ENCODE measurements around the gene LPCAT4.

GRCh38 chr15:34342737-34343575 lies 24.0 kb downstream of the LPCAT4 start, which contains the start of the genes NOP10 and NUTM1:
- peak; percentile 92 for TF ChIP-seq CTCF (IDR thresholded peaks at IDR 0.05; ENCODE audit: low read depth, low read length, poor library complexity, severe bottlenecking)
- TF ChIP-seq EZH2phosphoT487 (IDR thresholded peaks at IDR 0.05; ENCODE audit: borderline replicate concordance, low read length): no peak

Data from DOHH2 (cell line).